ENCODE data around the gene NDUFS6.

DNA sequence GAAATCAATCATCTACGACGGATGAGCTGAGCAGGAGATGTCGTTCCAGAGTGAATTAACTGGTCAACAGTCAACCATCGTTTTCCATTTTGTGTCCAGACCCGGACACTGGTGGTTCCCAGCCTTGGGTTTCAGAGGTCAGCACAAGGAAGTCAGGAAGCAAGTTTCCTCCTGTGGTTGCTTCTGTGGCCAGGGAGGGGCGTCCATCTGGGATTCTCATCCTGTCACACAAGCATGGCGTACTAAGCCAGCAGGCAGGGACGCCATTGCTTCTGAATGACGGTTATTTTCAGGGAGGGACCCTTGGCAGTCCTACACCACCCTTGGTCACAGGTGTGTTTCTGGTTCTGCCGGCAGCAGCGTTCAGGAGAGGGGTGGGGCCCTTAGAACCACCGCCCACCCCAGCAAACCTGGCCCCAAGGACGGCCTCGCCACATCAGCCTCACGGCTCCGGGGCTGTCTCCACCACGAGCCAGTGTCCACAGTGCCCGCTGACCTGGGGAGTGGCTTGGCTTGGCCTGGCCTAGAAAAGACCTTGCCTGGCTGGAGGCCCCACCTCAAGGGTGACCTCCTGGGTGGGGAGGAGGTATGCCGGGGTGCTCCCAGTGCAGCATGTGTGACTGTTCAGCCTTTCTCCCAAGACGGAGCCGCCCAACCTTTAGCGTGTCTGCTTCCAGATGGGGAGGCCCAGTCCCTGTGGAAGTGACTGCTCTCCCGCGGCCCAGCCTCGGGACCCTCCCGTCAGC is 25.2 kb downstream of the NDUFS6 start:
- no peak for TF ChIP-seq POLR2A (IDR thresholded peaks at IDR 0.05)
- TF ChIP-seq, protein P1, sequence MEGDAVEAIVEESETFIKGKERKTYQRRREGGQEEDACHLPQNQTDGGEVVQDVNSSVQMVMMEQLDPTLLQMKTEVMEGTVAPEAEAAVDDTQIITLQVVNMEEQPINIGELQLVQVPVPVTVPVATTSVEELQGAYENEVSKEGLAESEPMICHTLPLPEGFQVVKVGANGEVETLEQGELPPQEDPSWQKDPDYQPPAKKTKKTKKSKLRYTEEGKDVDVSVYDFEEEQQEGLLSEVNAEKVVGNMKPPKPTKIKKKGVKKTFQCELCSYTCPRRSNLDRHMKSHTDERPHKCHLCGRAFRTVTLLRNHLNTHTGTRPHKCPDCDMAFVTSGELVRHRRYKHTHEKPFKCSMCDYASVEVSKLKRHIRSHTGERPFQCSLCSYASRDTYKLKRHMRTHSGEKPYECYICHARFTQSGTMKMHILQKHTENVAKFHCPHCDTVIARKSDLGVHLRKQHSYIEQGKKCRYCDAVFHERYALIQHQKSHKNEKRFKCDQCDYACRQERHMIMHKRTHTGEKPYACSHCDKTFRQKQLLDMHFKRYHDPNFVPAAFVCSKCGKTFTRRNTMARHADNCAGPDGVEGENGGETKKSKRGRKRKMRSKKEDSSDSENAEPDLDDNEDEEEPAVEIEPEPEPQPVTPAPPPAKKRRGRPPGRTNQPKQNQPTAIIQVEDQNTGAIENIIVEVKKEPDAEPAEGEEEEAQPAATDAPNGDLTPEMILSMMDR (IDR thresholded peaks at IDR 0.05): no peak

Data from testis (tissue), 2 donors.